DMS79 treated with DMSO at 0.1 percent for 48 hours (cell line): Measurements from ENCODE around the gene SLC12A7.
A peak's percentile ranks its signal among the peaks of the same experiment; 100 is the strongest.
"Not testable (repeated sequence)": the region's sequence is repeated elsewhere in the genome, so short reads cannot be mapped to it uniquely, and the experiment has no call there.

ENCODE experiments used
- DNase-seq: peaks from one replicate; lab custom pipeline; 2025; lab: John Stamatoyannopoulos, UW

Gene SLC12A7

GRCh38 chr5:1140818-1141189, 28.9 kb upstream of the SLC12A7 start:
- DNase-seq, result no peak

GRCh38 chr5:1140171-1140817, 28.4 kb upstream of the SLC12A7 start:
- peak; percentile 73 for DNase-seq

GRCh38 chr5:1139331-1140170, 27.7 kb upstream of the SLC12A7 start:
- no peak for DNase-seq

DNA sequence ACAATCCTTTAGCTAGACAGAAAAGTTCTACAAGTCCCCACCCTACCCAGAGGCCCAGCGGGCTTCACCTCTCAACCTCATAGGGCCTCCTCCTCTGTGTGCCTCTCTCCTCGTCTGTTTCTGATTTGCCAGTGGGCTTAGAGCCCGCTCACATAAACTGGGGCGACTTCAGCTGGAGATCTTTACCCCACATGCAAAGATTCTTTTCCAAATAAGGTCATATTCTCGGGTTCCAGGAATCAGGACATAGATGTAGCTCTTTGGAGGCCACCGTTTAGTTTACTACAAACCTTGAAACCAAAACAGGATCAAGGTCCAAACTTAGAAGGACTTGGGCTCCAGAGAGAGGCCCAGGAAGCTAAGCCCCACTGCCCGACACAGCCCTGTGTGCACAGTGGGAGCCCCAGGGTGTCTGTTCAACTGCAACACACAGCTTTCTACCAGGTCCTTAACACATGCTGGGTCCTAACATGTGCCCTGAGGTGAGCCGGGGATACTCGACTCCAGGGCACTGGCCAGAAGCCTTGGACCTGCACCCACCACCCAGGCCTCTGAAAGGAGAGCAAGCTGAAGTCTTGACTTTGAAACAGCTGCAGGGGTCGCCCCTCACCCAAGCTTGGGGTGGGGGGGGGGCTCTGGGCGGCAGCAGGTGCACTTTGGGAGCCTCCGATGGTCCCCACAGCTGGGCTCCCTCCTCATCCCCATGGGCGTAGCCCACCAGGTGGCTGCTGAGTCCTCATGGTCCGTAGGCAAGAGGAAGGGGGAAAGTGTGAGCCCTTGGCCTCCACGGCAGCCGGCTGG, 26.8 kb upstream of the SLC12A7 start:
- DNase-seq, result no peak

- DNase-seq, result no peak
These were observed 25.9 kb upstream of the SLC12A7 start for GRCh38 chr5:1137567-1138444.

DNA sequence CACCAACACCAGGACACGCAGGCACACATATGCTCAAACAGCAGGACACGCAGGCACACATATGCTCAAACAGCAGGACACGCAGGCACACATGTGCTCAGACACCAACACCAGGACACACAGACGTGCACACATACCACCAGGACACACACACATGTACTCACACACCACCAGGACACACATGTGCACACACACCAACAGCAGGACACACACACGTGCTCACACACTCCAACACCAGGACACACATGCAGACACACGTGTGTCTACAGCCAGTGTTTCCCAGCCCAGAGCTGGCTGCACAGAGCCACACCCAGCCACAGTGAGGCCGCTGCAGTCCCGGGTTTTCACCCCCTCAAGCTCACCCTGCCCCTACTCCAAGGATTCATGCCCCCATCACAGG, 25.0 kb upstream of the SLC12A7 start:
- DNase-seq, result no peak

DNA sequence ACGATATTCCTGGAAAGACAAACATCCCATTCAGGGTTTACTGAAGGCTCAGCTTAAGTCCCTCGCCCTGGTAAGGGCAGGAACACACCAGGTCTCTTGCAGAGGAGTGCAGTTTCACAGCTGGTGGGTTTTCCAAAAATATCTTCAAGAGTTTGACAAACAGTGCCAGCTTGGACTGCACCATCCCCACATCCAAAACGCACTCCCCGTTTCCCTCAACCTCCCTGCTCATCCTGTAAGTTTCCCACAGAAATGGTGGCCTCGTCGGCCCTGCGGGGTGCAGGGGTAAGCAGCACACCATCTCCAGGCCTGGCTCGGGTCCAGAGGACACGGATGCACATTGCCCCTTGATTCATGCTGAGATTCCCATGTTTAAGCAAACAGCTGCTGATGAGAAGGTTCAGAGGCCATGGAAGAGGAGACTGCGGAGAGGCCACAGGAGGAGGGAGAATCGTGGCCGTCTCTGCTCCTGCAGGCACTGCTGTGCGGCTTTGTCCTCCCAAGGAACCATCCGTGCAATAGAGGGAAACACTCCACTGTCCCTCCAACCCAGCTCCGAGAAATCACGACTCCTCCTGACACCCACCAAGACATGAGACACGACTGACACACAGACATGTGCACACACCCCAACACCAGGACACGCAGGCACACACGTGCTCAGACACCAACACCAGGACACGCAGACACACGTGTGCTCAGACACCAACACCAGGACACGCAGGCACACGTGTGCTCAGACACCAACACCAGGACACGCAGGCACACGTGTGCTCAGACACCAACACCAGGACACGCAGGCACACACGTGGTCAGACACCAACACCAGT, 24.0 kb upstream of the SLC12A7 start:
- no peak for DNase-seq

DNA sequence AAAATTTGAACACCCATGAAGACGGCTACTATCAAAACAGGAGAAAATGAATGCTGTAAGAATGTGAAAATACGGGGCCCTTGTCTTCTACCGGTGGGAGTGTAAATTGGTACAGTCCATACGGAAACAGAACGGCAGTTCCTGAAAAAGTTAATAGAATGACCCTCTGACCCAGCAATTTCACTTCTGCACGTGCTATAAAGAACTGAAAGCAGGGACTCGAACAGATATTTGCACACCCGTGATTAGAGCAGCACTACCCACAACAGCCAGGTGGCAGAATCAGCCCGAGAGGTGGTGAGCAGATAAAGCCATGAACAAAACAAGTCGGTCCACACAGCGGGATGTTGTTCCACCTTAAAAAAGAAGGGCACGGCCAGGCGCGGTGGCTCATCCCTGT, 22.6 kb upstream of the SLC12A7 start:
- no peak for DNase-seq

GRCh38 chr5:1133510-1134201, 21.8 kb upstream of the SLC12A7 start:
- DNase-seq, result no peak

DNA sequence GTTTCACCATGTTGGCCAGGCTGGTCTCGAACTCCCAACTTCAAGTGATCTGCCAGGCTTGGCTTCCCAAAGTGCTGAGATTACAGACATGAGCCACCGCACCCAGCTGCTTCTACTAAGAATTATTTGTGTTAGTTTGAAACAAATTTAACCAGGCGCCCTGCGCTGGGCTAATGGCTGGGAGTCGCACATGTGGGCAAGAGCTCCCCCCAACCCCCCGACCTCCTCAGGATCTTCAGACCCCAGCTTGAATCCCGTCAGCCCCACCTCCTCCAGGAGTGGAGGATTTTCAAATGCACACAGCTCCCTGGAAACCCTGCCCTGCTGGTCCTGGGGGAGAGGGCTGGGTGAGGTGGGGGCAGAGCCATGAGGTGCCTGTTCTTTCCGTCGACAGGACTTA, 21.2 kb upstream of the SLC12A7 start:
- DNase-seq, result no peak

- DNase-seq, result no peak
These were observed 20.7 kb upstream of the SLC12A7 start for GRCh38 chr5:1132570-1132969.

DNA sequence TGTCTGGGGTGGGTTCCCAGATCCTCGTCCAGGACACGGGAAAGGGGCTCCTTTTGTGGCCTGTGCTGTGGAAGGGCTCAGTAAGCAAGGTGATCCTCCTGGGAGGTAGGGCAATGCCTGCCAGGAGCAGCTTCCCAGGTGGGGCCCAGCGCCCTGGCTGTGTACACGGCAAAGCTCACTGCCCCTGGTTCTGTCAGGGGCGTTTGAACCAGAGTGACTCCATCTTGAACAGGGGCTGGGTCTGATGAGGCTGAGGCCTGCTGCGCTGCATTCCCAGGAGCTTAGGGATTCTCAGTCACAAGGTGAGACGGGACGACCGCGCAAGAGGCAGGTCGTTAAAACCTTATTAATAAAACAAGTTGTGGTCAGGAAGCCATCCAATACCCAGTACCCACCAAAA, 19.9 kb upstream of the SLC12A7 start:
- DNase-seq, result no peak

GRCh38 chr5:1131191-1131621, 19.3 kb upstream of the SLC12A7 start:
- no peak for DNase-seq

- DNase-seq, result peak; percentile 88
These were observed 18.5 kb upstream of the SLC12A7 start for GRCh38 chr5:1130218-1130946.

DNA sequence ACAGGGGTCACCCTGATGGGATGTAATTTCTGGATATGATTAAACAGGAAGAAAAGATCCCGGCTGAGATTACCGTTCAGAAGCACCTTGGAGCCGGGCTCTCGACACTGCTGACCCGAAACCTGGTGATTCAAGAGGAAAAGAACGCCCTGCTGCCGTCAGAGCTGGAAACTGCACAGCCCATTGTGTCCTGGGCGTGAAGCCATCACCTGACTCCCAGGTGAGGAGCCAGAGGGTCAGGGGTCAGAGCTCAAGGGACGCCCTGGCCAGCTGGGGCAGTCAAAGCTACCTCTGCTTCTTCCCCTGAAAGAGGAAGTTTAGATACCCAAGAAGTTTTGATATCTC, 17.8 kb upstream of the SLC12A7 start:
- peak; percentile 18 for DNase-seq

GRCh38 chr5:1128977-1129710, 17.3 kb upstream of the SLC12A7 start:
- DNase-seq, result no peak

- DNase-seq, result peak; percentile 42
These were observed 16.3 kb upstream of the SLC12A7 start for GRCh38 chr5:1127959-1128785.

DNA sequence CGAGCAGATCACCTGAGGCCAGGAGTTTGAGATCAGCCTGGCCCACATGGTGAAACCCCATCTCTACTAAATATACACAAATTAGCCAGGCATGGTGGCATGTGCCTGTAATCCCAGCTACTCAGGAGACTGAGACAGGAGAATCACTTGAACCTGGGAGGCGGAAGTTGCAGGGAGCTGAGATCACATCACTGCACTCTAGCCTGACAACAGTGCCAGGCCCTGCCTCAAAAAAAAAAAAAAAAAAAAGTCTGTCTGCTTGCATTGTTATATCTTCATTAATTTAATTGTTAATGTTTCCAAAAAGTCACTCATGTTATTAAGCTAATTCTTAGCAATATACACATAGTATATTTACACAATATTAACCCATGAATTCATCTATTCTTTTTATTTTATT, 13.8 kb upstream of the SLC12A7 start:
- not testable (repeated sequence) for DNase-seq
